H1 (cell line): ENCODE results near the gene CX3CR1. TPM values are rescaled to one million over a fixed set of nuclear protein-coding genes. Genes with fewer than 3 reads are reported as not detected.

Source experiments
- CTCF ChIA-PET: fragments of 300-600 bp; sonication (Branson Sonifier 250); formaldehyde crosslinking; loops from one replicate; lab custom pipeline; 2021; ENCODE audit not compliant: partially characterized antibody; lab: Charles Lee
- POLR2A ChIA-PET: fragments of 300-600 bp; sonication (Branson Sonifier 250); formaldehyde crosslinking; loops from one replicate; lab custom pipeline; 2021; ENCODE audit warnings: inconsistent platforms; ENCODE audit not compliant: partially characterized antibody; lab: Charles Lee
- DNase-seq, 2 experiments: peaks; one replicate each; pipeline versions ENCODE4 v3.0.0 to v3.0.0-alpha.2; 2010 to 2022; ENCODE audit warnings: low spot score in 2 of 2, low read depth in 1 of 2, mixed read lengths in 1 of 2
- FAIRE-seq: peaks from 2 replicates; lab custom pipeline; 2011; peaks lifted over from hg19 to GRCh38; lab: Jason Lieb, UNC
- H2AFZ ChIP-seq: 2 replicates; pipeline ENCODE4 v1.8.1; 2012; ENCODE audit warnings: low read length, inconsistent platforms
- H2AK5ac ChIP-seq: 2 replicates; pipeline ENCODE4 v1.6.1; 2013; ENCODE audit warnings: low read depth, low read length
- H2BK120ac ChIP-seq: replicated peaks from 2 replicates; pipeline ENCODE3; 2013; ENCODE audit warnings: low read depth, low read length, inconsistent platforms
- H2BK12ac ChIP-seq: 2 replicates; pipeline ENCODE4 v1.6.1; 2013; ENCODE audit warnings: low read depth, low read length
- H2BK15ac ChIP-seq: 2 replicates; pipeline ENCODE4 v1.6.1; 2013; ENCODE audit warnings: low read length
- H2BK20ac ChIP-seq: 2 replicates; pipeline ENCODE4 v1.6.1; 2013; ENCODE audit warnings: low read length
- H2BK5ac ChIP-seq: 2 replicates; pipeline ENCODE4 v1.6.1; 2013; ENCODE audit warnings: low read depth, low read length
- H3K14ac ChIP-seq: 2 replicates; pipeline ENCODE4 v1.6.1; 2013; ENCODE audit warnings: inconsistent platforms; ENCODE audit not compliant: insufficient read length
- H3K18ac ChIP-seq: 2 replicates; pipeline ENCODE4 v1.6.1; 2013; ENCODE audit warnings: low read length; ENCODE audit errors: extremely low read depth
- H3K23ac ChIP-seq: 2 replicates; pipeline ENCODE4 v1.6.1; 2013; ENCODE audit warnings: inconsistent platforms; ENCODE audit not compliant: insufficient read length
- H3K23me2 ChIP-seq: 2 replicates; pipeline ENCODE4 v1.6.1; 2013; ENCODE audit warnings: low read depth, low read length
- H3K27ac ChIP-seq: 2 replicates; pipeline ENCODE4 v1.6.1; 2011; ENCODE audit warnings: low read depth, low read length, inconsistent platforms
- H3K27me3 ChIP-seq, 4 experiments: replicated peaks in 1 of 4; 1 replicate in 1 of 4; 2 replicates in 3 of 4; pipeline versions ENCODE4 v1.6.1 to v1.8.1; 2011 to 2013; ENCODE audit warnings: low read length in 3 of 4, mild to moderate bottlenecking in 3 of 4, inconsistent platforms in 2 of 4, mixed read lengths in 2 of 4, moderate library complexity in 1 of 4; ENCODE audit not compliant: control insufficient read depth in 3 of 4, insufficient read depth in 3 of 4; ENCODE audit errors: extremely low read depth in 1 of 4
- H3K36me3 ChIP-seq, 4 experiments: 2 replicates each; pipeline versions ENCODE4 v1.6.1 to v1.8.1; 2011 to 2013; ENCODE audit warnings: mild to moderate bottlenecking in 4 of 4, low read length in 3 of 4, moderate library complexity in 2 of 4, control low read depth in 1 of 4, inconsistent platforms in 1 of 4; ENCODE audit not compliant: insufficient read depth in 4 of 4, control insufficient read depth in 2 of 4
- H3K4ac ChIP-seq: replicated peaks from 2 replicates; pipeline ENCODE3; 2013; ENCODE audit warnings: low read length, low read depth, mixed read lengths, inconsistent platforms; ENCODE audit not compliant: insufficient read length
- H3K4me1 ChIP-seq, 4 experiments: replicated peaks in 1 of 4; 1 replicate in 1 of 4; 2 replicates in 3 of 4; pipeline versions ENCODE4 v1.6.1 to v1.8.1; 2011 to 2013; ENCODE audit warnings: low read length in 3 of 4, inconsistent platforms in 2 of 4, mixed read lengths in 1 of 4; ENCODE audit not compliant: insufficient read depth in 4 of 4, control insufficient read depth in 3 of 4
- H3K4me2 ChIP-seq, 2 experiments: 2 replicates each; pipeline versions ENCODE4 v1.6.1 to v1.8.1; 2011 to 2013; ENCODE audit warnings: low read depth in 2 of 2, low read length in 2 of 2, control low read depth in 1 of 2, inconsistent platforms in 1 of 2, mild to moderate bottlenecking in 1 of 2; ENCODE audit not compliant: insufficient read depth in 1 of 2
- H3K4me3 ChIP-seq, 4 experiments: fragments of 200-600, 300-600 bp in 1 of 4; sonication (generic), shearing (Covaris generic), sonication (Bioruptor Twin) in 1 of 4; 2 replicates each; pipeline versions ENCODE4 v1.5.1 to v1.8.1; 2011 to 2016; ENCODE audit warnings: low read length in 4 of 4, low read depth in 3 of 4, control low read depth in 2 of 4, inconsistent platforms in 2 of 4, mild to moderate bottlenecking in 2 of 4, mixed read lengths in 1 of 4, moderate library complexity in 1 of 4; ENCODE audit not compliant: insufficient read depth in 2 of 4; ENCODE audit errors: extremely low read depth in 1 of 4
- H3K56ac ChIP-seq: replicated peaks from 2 replicates; pipeline ENCODE3; 2013; ENCODE audit warnings: low read depth, mild to moderate bottlenecking, mixed read lengths, low read length, inconsistent platforms; ENCODE audit not compliant: insufficient read length
- H3K79me1 ChIP-seq: 2 replicates; pipeline ENCODE4 v1.6.1; 2013; ENCODE audit warnings: low read depth, low read length, control low read depth
- H3K79me2 ChIP-seq, 2 experiments: 2 replicates each; pipeline versions ENCODE4 v1.6.1 to v1.8.1; 2012 to 2013; ENCODE audit warnings: low read length in 2 of 2, mild to moderate bottlenecking in 2 of 2, inconsistent platforms in 1 of 2; ENCODE audit not compliant: insufficient read depth in 2 of 2, control insufficient read depth in 1 of 2
- H3K9ac ChIP-seq, 4 experiments: replicated peaks in 1 of 4; 1 replicate in 1 of 4; 2 replicates in 3 of 4; pipeline versions ENCODE4 v1.6.1 to v1.8.1; 2011 to 2013; ENCODE audit warnings: low read depth in 3 of 4, low read length in 3 of 4, control low read depth in 2 of 4, mild to moderate bottlenecking in 2 of 4, moderate library complexity in 2 of 4, inconsistent platforms in 1 of 4; ENCODE audit errors: extremely low read depth in 1 of 4
- H3K9me3 ChIP-seq, 2 experiments: 2 replicates each; pipeline versions ENCODE4 v1.6.1 to v1.8.1; 2012 to 2013; ENCODE audit warnings: mild to moderate bottlenecking in 2 of 2, moderate library complexity in 2 of 2, control low read depth in 1 of 2, inconsistent platforms in 1 of 2, low read depth in 1 of 2, low read length in 1 of 2, mixed read lengths in 1 of 2; ENCODE audit not compliant: insufficient read depth in 2 of 2
- H4K20me1 ChIP-seq, 2 experiments: replicated peaks in 1 of 2; 2 replicates each; pipeline versions ENCODE3 to v1.8.1; 2011 to 2013; ENCODE audit warnings: inconsistent platforms in 2 of 2, low read length in 2 of 2, mild to moderate bottlenecking in 1 of 2; ENCODE audit not compliant: insufficient read depth in 2 of 2, control insufficient read depth in 1 of 2
- H4K5ac ChIP-seq: 2 replicates; pipeline ENCODE4 v1.6.1; 2013; ENCODE audit warnings: low read length, low read depth, mixed read lengths, inconsistent platforms; ENCODE audit not compliant: insufficient read length
- H4K8ac ChIP-seq: 2 replicates; pipeline ENCODE4 v1.8.0; 2013; ENCODE audit warnings: mild to moderate bottlenecking, moderate library complexity, low read length, inconsistent platforms; ENCODE audit not compliant: insufficient read depth; ENCODE audit errors: extremely low read depth
- H4K91ac ChIP-seq: replicated peaks from 2 replicates; pipeline ENCODE3; 2013; ENCODE audit warnings: low read length, mixed read lengths, inconsistent platforms; ENCODE audit not compliant: insufficient read length
- BACH1 ChIP-seq: IDR thresholded peaks from 2 replicates; pipeline ENCODE4 v1.6.1; 2012; ENCODE audit warnings: low read length, improper control_type of control experiment
- CTCF ChIP-seq, 3 experiments: IDR thresholded peaks; 1 replicate in 2 of 3; 2 replicates in 1 of 3; pipeline versions ENCODE4 v1.5.1 to v1.6.1; 2011; ENCODE audit warnings: low read length in 3 of 3, mild to moderate bottlenecking in 3 of 3, inconsistent platforms in 2 of 3, low read depth in 1 of 3, moderate library complexity in 1 of 3; ENCODE audit not compliant: insufficient read depth in 1 of 3; ENCODE audit errors: control extremely low read depth in 1 of 3
- E2F6 ChIP-seq: IDR thresholded peaks from 2 replicates; pipeline ENCODE4 v1.6.1; 2012; ENCODE audit warnings: inconsistent platforms
- NANOG ChIP-seq: IDR thresholded peaks from 2 replicates; pipeline ENCODE4 v1.6.1; 2011; ENCODE audit warnings: low read length, low read depth, mild to moderate bottlenecking, inconsistent platforms; ENCODE audit not compliant: insufficient read depth, poor library complexity, severe bottlenecking
- PHF8 ChIP-seq: fragments of 200-600 bp; sonication (generic); conservative IDR thresholded peaks from 2 replicates; pipeline ENCODE4 v1.7.1; 2012; ENCODE audit warnings: low read depth, mild to moderate bottlenecking, inconsistent platforms, low read length, moderate library complexity
- POLR2AphosphoS5 ChIP-seq: IDR thresholded peaks from 2 replicates; pipeline ENCODE4 v1.6.1; 2011; ENCODE audit warnings: low read depth, low read length
- SAP30 ChIP-seq: fragments of 300-600 bp; sonication (generic); IDR thresholded peaks from 2 replicates; pipeline ENCODE4 v1.7.1; 2012; ENCODE audit warnings: low read length, moderate library complexity, mild to moderate bottlenecking, inconsistent platforms; ENCODE audit not compliant: insufficient read depth, insufficient replicate concordance
- SIN3A ChIP-seq, 2 experiments: IDR thresholded peaks in 1 of 2; conservative IDR thresholded peaks in 1 of 2; 2 replicates each; pipeline ENCODE4 v1.6.1; 2011 to 2012; ENCODE audit warnings: low read length in 2 of 2, improper control_type of control experiment in 1 of 2, low read depth in 1 of 2, mild to moderate bottlenecking in 1 of 2
- SP2 ChIP-seq: IDR thresholded peaks from 2 replicates; pipeline ENCODE4 v1.6.1; 2012; ENCODE audit warnings: mild to moderate bottlenecking, low read length, inconsistent platforms
- TEAD4 ChIP-seq: IDR thresholded peaks from 2 replicates; pipeline ENCODE4 v1.6.1; 2012; ENCODE audit warnings: low read depth, low read length, inconsistent platforms, mixed read lengths
- WGBS, 2 experiments: shearing (Covaris generic) in 1 of 2; methylation state at CpG; one replicate each; pipeline versions ENCODE4 v1.1.6 to v1.1.7; 2013 to 2015; ENCODE audit warnings: low lambda C conversion rate in 2 of 2, mixed read lengths in 2 of 2, inconsistent platforms in 1 of 2, low coverage in 1 of 2, missing lambda C conversion rate in 1 of 2; ENCODE audit not compliant: insufficient replicate concordance in 2 of 2, insufficient coverage in 1 of 2, insufficient read length in 1 of 2; ENCODE audit errors: extremely low coverage in 1 of 2, missing lambda C conversion rate in 1 of 2; 5-methylcytosine and 5-hydroxymethylcytosine counted together
- polyA plus RNA-seq, 7 experiments: library from polyadenylated mRNA; depleted of rRNA in 3 of 7; stranded (reverse) in 5 of 7; unstranded in 2 of 7; fragments of >200 nt in 5 of 7; fragments of 200-250 nt in 2 of 7; gene quantifications; 1 replicate in 5 of 7; 2 replicates in 1 of 7; 4 replicates in 1 of 7; pipeline versions ENCODE4 v1.2.1 to v1.2.3, GENCODE V29; 2011 to 2013; ENCODE audit warnings: missing spikeins in 2 of 7, mixed read lengths in 2 of 7
- total RNA-seq: library from RNA; stranded (reverse); fragmentation: NEBNext Ultra II Directional; extraction: Animal tissue kit (Norgen Biotek cat#: 25700); gene quantifications from 2 replicates; pipeline ENCODE4 v1.2.1, GENCODE V29; 2021

Gene CX3CR1
- total and polyA plus RNA-seq, 2 of the 8 experiments (the other 6 are each of a cell fraction or from before 2014, with no cell fraction given) = 0.08 TPM; not detected in 1

GRCh38 chr3:39325236-39325635 is 45.4 kb upstream of the CX3CR1 start:
- Histone ChIP-seq H2BK15ac (no peak overlapping the region), H2BK120ac (no peak overlapping the region), H2BK5ac (no peak overlapping the region), H3K14ac (no peak overlapping the region), H3K4me3 (no peak overlapping the region), H2BK12ac (no peak overlapping the region), H3K23ac (no peak overlapping the region), H3K4me1 (peaks cover 0 to 3% (median 0%) of the 10 kb centered on the region in 4 experiments; a peak in 2 of 7 replicates), H4K20me1 (no peaks in the 10 kb centered on the region), H4K8ac (no peak overlapping the region), H3K36me3 (no peaks in the 10 kb centered on the region), H3K79me2 (no peaks in the 10 kb centered on the region), H2BK20ac (no peak overlapping the region), H3K9me3 (no peaks in the 10 kb centered on the region), H3K4ac (no peak overlapping the region), H3K18ac (no peak overlapping the region), H3K9ac (no peak overlapping the region), H2AK5ac (no peak overlapping the region), H2AFZ (no peak overlapping the region), H3K27ac (no peak overlapping the region), H3K56ac (no peak overlapping the region), H3K23me2 (no peaks in the 10 kb centered on the region), H3K27me3 (no peaks in the 10 kb centered on the region), H3K4me2 (no peak overlapping the region), H3K79me1 (no peaks in the 10 kb centered on the region), H4K91ac (no peak overlapping the region), H4K5ac (no peak overlapping the region)
- FAIRE-seq = no peak
- 96% methylated on average over 2 of the region's 2 CpGs; no CpG with 5 or more reads in 1 of the 2 experiments for WGBS, 2 experiments
- ChIA-PET CTCF (no interaction called here), POLR2A (no interaction called here)
- DNase-seq = no peak
- TF ChIP-seq POLR2AphosphoS5 (no peak), SP2 (no peak), E2F6 (no peak), PHF8 (no peak), TEAD4 (no peak), SIN3A (conservative IDR thresholded peaks at IDR 0.05 in 1 of 2, IDR thresholded peaks at IDR 0.05 in 1 of 2; ENCODE audit: low read depth in 1 of 2, low read length in 2 of 2) (no peak), NANOG (no peak), SAP30 (no peak), BACH1 (no peak), CTCF (IDR thresholded peaks at IDR 0.05; ENCODE audit: control extremely low read depth in 1 of 3, insufficient read depth in 1 of 3, low read depth in 1 of 3, low read length in 3 of 3) (no peak)
